OCI-LY3 (cell line): Measurements from ENCODE around the gene USP10.

ENCODE experiments used
- CTCF ChIP-seq: fragments of 200-600, 300-600 bp; sonication (generic); IDR thresholded peaks from 2 replicates; pipeline ENCODE4 v1.5.1; 2014; ENCODE audit warnings: antibody characterized with exemption, low read length, low read depth
- EZH2phosphoT487 ChIP-seq: fragments of 200-600 bp; shearing (Covaris generic); IDR thresholded peaks from 2 replicates; pipeline ENCODE4 v1.6.1; 2018; ENCODE audit warnings: antibody characterized with exemption, mixed run types, low read depth

GRCh38 chr16:84817613-84818012 is 117.8 kb downstream of the USP10 start:
- TF ChIP-seq CTCF (no peak), EZH2phosphoT487 (no peak)
